ENCODE measurements around the gene SOX18. TPM values are rescaled to one million over a fixed set of nuclear protein-coding genes. Genes with fewer than 3 reads are reported as not detected.

The SOX18 gene
- total and polyA plus RNA-seq, 2 experiments from 2014 or later = 0.21 TPM; not detected in 1

GRCh38 chr20:64040231-64041039 is 9.0 kb downstream of the SOX18 start (continued):
- TF ChIP-seq, protein P1, sequence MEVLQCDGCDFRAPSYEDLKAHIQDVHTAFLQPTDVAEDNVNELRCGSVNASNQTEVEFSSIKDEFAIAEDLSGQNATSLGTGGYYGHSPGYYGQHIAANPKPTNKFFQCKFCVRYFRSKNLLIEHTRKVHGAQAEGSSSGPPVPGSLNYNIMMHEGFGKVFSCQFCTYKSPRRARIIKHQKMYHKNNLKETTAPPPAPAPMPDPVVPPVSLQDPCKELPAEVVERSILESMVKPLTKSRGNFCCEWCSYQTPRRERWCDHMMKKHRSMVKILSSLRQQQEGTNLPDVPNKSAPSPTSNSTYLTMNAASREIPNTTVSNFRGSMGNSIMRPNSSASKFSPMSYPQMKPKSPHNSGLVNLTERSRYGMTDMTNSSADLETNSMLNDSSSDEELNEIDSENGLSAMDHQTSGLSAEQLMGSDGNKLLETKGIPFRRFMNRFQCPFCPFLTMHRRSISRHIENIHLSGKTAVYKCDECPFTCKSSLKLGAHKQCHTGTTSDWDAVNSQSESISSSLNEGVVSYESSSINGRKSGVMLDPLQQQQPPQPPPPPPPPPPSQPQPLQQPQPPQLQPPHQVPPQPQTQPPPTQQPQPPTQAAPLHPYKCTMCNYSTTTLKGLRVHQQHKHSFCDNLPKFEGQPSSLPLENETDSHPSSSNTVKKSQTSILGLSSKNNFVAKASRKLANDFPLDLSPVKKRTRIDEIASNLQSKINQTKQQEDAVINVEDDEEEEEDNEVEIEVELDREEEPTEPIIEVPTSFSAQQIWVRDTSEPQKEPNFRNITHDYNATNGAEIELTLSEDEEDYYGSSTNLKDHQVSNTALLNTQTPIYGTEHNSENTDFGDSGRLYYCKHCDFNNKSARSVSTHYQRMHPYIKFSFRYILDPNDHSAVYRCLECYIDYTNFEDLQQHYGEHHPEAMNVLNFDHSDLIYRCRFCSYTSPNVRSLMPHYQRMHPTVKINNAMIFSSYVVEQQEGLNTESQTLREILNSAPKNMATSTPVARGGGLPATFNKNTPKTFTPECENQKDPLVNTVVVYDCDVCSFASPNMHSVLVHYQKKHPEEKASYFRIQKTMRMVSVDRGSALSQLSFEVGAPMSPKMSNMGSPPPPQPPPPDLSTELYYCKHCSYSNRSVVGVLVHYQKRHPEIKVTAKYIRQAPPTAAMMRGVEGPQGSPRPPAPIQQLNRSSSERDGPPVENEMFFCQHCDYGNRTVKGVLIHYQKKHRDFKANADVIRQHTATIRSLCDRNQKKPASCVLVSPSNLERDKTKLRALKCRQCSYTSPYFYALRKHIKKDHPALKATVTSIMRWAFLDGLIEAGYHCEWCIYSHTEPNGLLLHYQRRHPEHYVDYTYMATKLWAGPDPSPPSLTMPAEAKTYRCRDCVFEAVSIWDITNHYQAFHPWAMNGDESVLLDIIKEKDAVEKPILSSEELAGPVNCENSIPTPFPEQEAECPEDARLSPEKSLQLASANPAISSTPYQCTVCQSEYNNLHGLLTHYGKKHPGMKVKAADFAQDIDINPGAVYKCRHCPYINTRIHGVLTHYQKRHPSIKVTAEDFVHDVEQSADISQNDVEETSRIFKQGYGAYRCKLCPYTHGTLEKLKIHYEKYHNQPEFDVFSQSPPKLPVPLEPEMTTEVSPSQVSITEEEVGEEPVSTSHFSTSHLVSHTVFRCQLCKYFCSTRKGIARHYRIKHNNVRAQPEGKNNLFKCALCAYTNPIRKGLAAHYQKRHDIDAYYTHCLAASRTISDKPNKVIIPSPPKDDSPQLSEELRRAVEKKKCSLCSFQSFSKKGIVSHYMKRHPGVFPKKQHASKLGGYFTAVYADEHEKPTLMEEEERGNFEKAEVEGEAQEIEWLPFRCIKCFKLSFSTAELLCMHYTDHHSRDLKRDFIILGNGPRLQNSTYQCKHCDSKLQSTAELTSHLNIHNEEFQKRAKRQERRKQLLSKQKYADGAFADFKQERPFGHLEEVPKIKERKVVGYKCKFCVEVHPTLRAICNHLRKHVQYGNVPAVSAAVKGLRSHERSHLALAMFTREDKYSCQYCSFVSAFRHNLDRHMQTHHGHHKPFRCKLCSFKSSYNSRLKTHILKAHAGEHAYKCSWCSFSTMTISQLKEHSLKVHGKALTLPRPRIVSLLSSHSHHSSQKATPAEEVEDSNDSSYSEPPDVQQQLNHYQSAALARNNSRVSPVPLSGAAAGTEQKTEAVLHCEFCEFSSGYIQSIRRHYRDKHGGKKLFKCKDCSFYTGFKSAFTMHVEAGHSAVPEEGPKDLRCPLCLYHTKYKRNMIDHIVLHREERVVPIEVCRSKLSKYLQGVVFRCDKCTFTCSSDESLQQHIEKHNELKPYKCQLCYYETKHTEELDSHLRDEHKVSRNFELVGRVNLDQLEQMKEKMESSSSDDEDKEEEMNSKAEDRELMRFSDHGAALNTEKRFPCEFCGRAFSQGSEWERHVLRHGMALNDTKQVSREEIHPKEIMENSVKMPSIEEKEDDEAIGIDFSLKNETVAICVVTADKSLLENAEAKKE (CRISPR knock-in tag; IDR thresholded peaks at IDR 0.05) = no peak
- TF ChIP-seq ZNF331 (CRISPR knock-in tag; IDR thresholded peaks at IDR 0.05; ENCODE audit: low read depth) (no peak), ZNF114 (CRISPR knock-in tag; IDR thresholded peaks at IDR 0.05) (no peak), JUNB (IDR thresholded peaks at IDR 0.05; ENCODE audit: unreplicated experiment) (no peak), EZH2 (IDR thresholded peaks at IDR 0.05; ENCODE audit: low read depth, unreplicated experiment) (no peak), EZH2phosphoT487 (IDR thresholded peaks at IDR 0.05; ENCODE audit: unreplicated experiment) (no peak)
- TF ChIP-seq, protein P2, sequence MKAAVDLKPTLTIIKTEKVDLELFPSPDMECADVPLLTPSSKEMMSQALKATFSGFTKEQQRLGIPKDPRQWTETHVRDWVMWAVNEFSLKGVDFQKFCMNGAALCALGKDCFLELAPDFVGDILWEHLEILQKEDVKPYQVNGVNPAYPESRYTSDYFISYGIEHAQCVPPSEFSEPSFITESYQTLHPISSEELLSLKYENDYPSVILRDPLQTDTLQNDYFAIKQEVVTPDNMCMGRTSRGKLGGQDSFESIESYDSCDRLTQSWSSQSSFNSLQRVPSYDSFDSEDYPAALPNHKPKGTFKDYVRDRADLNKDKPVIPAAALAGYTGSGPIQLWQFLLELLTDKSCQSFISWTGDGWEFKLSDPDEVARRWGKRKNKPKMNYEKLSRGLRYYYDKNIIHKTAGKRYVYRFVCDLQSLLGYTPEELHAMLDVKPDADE (IDR thresholded peaks at IDR 0.05) = no peak
- TF ChIP-seq, protein P3, sequence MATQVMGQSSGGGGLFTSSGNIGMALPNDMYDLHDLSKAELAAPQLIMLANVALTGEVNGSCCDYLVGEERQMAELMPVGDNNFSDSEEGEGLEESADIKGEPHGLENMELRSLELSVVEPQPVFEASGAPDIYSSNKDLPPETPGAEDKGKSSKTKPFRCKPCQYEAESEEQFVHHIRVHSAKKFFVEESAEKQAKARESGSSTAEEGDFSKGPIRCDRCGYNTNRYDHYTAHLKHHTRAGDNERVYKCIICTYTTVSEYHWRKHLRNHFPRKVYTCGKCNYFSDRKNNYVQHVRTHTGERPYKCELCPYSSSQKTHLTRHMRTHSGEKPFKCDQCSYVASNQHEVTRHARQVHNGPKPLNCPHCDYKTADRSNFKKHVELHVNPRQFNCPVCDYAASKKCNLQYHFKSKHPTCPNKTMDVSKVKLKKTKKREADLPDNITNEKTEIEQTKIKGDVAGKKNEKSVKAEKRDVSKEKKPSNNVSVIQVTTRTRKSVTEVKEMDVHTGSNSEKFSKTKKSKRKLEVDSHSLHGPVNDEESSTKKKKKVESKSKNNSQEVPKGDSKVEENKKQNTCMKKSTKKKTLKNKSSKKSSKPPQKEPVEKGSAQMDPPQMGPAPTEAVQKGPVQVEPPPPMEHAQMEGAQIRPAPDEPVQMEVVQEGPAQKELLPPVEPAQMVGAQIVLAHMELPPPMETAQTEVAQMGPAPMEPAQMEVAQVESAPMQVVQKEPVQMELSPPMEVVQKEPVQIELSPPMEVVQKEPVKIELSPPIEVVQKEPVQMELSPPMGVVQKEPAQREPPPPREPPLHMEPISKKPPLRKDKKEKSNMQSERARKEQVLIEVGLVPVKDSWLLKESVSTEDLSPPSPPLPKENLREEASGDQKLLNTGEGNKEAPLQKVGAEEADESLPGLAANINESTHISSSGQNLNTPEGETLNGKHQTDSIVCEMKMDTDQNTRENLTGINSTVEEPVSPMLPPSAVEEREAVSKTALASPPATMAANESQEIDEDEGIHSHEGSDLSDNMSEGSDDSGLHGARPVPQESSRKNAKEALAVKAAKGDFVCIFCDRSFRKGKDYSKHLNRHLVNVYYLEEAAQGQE (IDR thresholded peaks at IDR 0.05; ENCODE audit: unreplicated experiment) = no peak

All from GM23338 (cell line).